SK-MEL-5 (cell line): ENCODE results near the gene OASL. TPM values are rescaled to one million over a fixed set of nuclear protein-coding genes. Genes with fewer than 3 reads are reported as not detected.

Experiments used
- DNase-seq: peaks from one replicate; pipeline ENCODE4 v3.0.0-alpha.2; 2016; ENCODE audit warnings: low read depth, low spot score
- in situ Hi-C: cut with HindIII; loops from 2 replicates; pipeline ENCODE4 v1.10.0; 2016; ENCODE audit warnings: low sequenced_read_pairs, high pct_unique_total_duplicates, low pct_unique_long_range_greater_than_20kb
- small RNA-seq, 2 experiments: library from RNA; depleted of rRNA; stranded (forward); fragments of <200 nt; gene quantifications; one replicate each; pipeline ENCODE3, GENCODE V24; 2014
- total RNA-seq: library from RNA; depleted of rRNA; stranded (reverse); fragments of >200 nt; shearing (Covaris generic); gene quantifications from 2 replicates; pipeline ENCODE4 v1.2.3, GENCODE V29; 2014; rRNA removed

The OASL gene
- total RNA-seq, 1 experiment from 2014 or later: 0.26 TPM

- peak; percentile 18 for DNase-seq
- in situ Hi-C loops: no loop called here
Measured at GRCh38 chr12:120981407-120981941, 57.6 kb downstream of the OASL start.

- no peak for DNase-seq
- in situ Hi-C loops: no loop called here
Measured at GRCh38 chr12:120980800-120981368, 58.2 kb downstream of the OASL start.

- in situ Hi-C loops: no loop called here
- DNase-seq: no peak
Measured at GRCh38 chr12:120979862-120980696, 59.0 kb downstream of the OASL start.

- DNase-seq: no peak
- in situ Hi-C loops: no loop called here
Measured at GRCh38 chr12:120979220-120979861, 59.7 kb downstream of the OASL start.

- in situ Hi-C loops: no loop called here
- DNase-seq: no peak
Measured at GRCh38 chr12:120978296-120979219, 60.5 kb downstream of the OASL start, which contains the start of gene HNF1A. Gene HNF1A (plus strand): TSS chr12:120978543. CDS start chr12:120978769, 226 bp downstream.

GRCh38 chr12:120977531-120978295 lies 61.3 kb downstream of the OASL start:
- in situ Hi-C loops: no loop called here
- DNase-seq: no peak

- in situ Hi-C loops: no loop called here
- DNase-seq: no peak
Measured at GRCh38 chr12:120972870-120973543, 66.0 kb downstream of the OASL start.

- DNase-seq: peak; percentile 85
- in situ Hi-C loops: no loop called here
Measured at GRCh38 chr12:120971299-120972180, 67.5 kb downstream of the OASL start.

- in situ Hi-C loops: no loop called here
- no peak for DNase-seq
Measured at GRCh38 chr12:120970310-120970709, 68.7 kb downstream of the OASL start.

Small RNAs within 50 kb of the gene (small RNA-seq; reads per million reads assigned to genes)
- 0 to 0.05 reads per million in 2 experiments for gene AC079602.2

Other genes with a start within 250 kb of the OASL start
- 7.4 and 7.5 TPM in 2 replicates for gene SPPL3, start 134.9 kb downstream of the OASL start, total RNA-seq
- not detected in 2 replicates for gene HNF1A, start 60.7 kb downstream of the OASL start, total RNA-seq
- 24.0 and 25.4 TPM in 2 replicates for gene C12orf43, start 22.8 kb downstream of the OASL start, total RNA-seq
- gene P2RX7, start 93.6 kb upstream of the OASL start, total RNA-seq: 41.5 and 46.7 TPM in 2 replicates
- gene P2RX4, start 170.9 kb upstream of the OASL start, total RNA-seq: 158 and 169 TPM in 2 replicates